Measurements from ENCODE around the gene HRAS. TPM values are rescaled to one million over a fixed set of nuclear protein-coding genes. Genes with fewer than 3 reads are reported as not detected.
A peak's percentile ranks its signal among the peaks of the same experiment; 100 is the strongest.

HRAS gene
- total and polyA plus RNA-seq, 4 donors = 4.7 to 17.4 (median 10.9) TPM

GRCh38 chr11:576811-577610 is 41.6 kb upstream of the HRAS start:
- H3K4me3 ChIP-seq (ENCODE audit: low read depth in 1 of 3, low read length in 3 of 3) = peak overlapping the region; percentile 86 to 98 (median 87)
- no peak for DNase-seq (ENCODE audit: low spot score)
- H3K9me3 ChIP-seq (ENCODE audit: control insufficient read depth in 4 of 4, low read length in 3 of 4) = no peaks in the 10 kb centered on the region
- TF ChIP-seq ZBTB33 (IDR thresholded peaks at IDR 0.05) (no peak), REST (IDR thresholded peaks at IDR 0.05) (no peak), RXRA (IDR thresholded peaks at IDR 0.05) (no peak), FOXA1 (IDR thresholded peaks at IDR 0.05) (no peak), HNF4G (IDR thresholded peaks at IDR 0.05) (no peak), NR2F2 (IDR thresholded peaks at IDR 0.05) (no peak)
- peak overlapping the region; percentile 81 to 85 for H3K9ac ChIP-seq (ENCODE audit: low read depth in 1 of 2, low read length in 2 of 2)
- H3K27ac ChIP-seq (ENCODE audit: low read depth in 1 of 2, low read length in 2 of 2) = peak overlapping the region; percentile 72 to 73
- 3% methylated on average over 46 of the region's 48 CpGs for WGBS
- H3K36me3 ChIP-seq (ENCODE audit: control insufficient read depth in 4 of 4, insufficient read depth in 3 of 4, low read depth in 1 of 4, low read length in 3 of 4) = peaks cover 0 to 4% (median 1%) of the 10 kb centered on the region in 4 donors
- no peaks in the 10 kb centered on the region for H3K27me3 ChIP-seq (ENCODE audit: control insufficient read depth in 4 of 4, insufficient read depth in 4 of 4, low read length in 3 of 4)
- peaks cover 23 to 68% (median 56%) of the 10 kb centered on the region in 4 donors for H3K4me1 ChIP-seq (ENCODE audit: control insufficient read depth in 4 of 4, insufficient read depth in 4 of 4, low read length in 3 of 4)

- WGBS = under 1% methylated on average over 99 of the region's 99 CpGs
- H3K27me3 ChIP-seq (ENCODE audit: control insufficient read depth in 4 of 4, insufficient read depth in 4 of 4, low read length in 3 of 4) = no peaks in the 10 kb centered on the region
- H3K27ac ChIP-seq (ENCODE audit: low read depth in 1 of 2, low read length in 2 of 2) = peak within 1 kb of the TSS; percentile 95 to 99
- H3K4me3 ChIP-seq (ENCODE audit: low read depth in 1 of 3, low read length in 3 of 3) = peak within 1 kb of the TSS; percentile 86 to 98 (median 87)
- DNase-seq (ENCODE audit: low spot score) = peak; percentile 96
- H3K9ac ChIP-seq (ENCODE audit: low read depth in 1 of 2, low read length in 2 of 2) = peak within 1 kb of the TSS; percentile 95 to 99
- peaks cover 22 to 63% (median 52%) of the 10 kb centered on the region in 4 donors for H3K4me1 ChIP-seq (ENCODE audit: control insufficient read depth in 4 of 4, insufficient read depth in 4 of 4, low read length in 3 of 4)
- H3K9me3 ChIP-seq (ENCODE audit: control insufficient read depth in 4 of 4, low read length in 3 of 4) = no peaks in the 10 kb centered on the region
- H3K36me3 ChIP-seq (ENCODE audit: control insufficient read depth in 4 of 4, insufficient read depth in 3 of 4, low read depth in 1 of 4, low read length in 3 of 4) = no peaks in the 10 kb centered on the region
- TF ChIP-seq ZBTB33 (IDR thresholded peaks at IDR 0.05) (no peak), HNF4A (conservative IDR thresholded peaks at IDR 0.05) (peak; percentile 16 to 33), SP1 (IDR thresholded peaks at IDR 0.05) (peak; percentile 73), GABPA (IDR thresholded peaks at IDR 0.05 in 1 of 2, conservative IDR thresholded peaks at IDR 0.05 in 1 of 2) (peak; percentile 81 to 91), YY1 (IDR thresholded peaks at IDR 0.05) (peak; percentile 65), HNF4G (IDR thresholded peaks at IDR 0.05) (no peak), NR2F2 (IDR thresholded peaks at IDR 0.05) (no peak), CTCF (IDR thresholded peaks at IDR 0.05; ENCODE audit: low read depth, low read length, missing input control) (no peak), RXRA (IDR thresholded peaks at IDR 0.05) (no peak), JUND (IDR thresholded peaks at IDR 0.05) (no peak), EGR1 (IDR thresholded peaks at IDR 0.05; ENCODE audit: low read depth in 2 of 2) (peak; percentile 35 to 67), TAF1 (conservative IDR thresholded peaks at IDR 0.05) (peak; percentile 79), FOXA2 (IDR thresholded peaks at IDR 0.05) (no peak), ATF3 (IDR thresholded peaks at IDR 0.05) (no peak), MAX (IDR thresholded peaks at IDR 0.05) (peak; percentile 61), FOXA1 (IDR thresholded peaks at IDR 0.05) (no peak)
These were observed 40.8 kb upstream of the HRAS start, which contains the start of gene PHRF1 for GRCh38 chr11:575996-576768. Gene PHRF1 (plus strand): TSS chr11:576470. CDS start chr11:581513, 5,043 bp downstream.

Measured in liver (tissue), 9 donors.